ENCODE measurements around the gene SMIM1.
A peak's percentile ranks its signal among the peaks of the same experiment; 100 is the strongest.
"Not testable (repeated sequence)": the region's sequence is repeated elsewhere in the genome, so short reads cannot be mapped to it uniquely, and the experiment has no call there.

The SMIM1 gene

GRCh38 chr1:3747903-3748302, 24.6 kb upstream of the SMIM1 start:
- no peak overlapping the region for H2AFZ ChIP-seq (ENCODE audit: low read depth, low read length)
- 84% methylated on average over 13 of the region's 13 CpGs for WGBS
- no peak overlapping the region for H3K14ac ChIP-seq (ENCODE audit: low read length in 2 of 2)
- peak overlapping the region in 1 of 2 experiments; percentile 85 for H3K4me3 ChIP-seq (ENCODE audit: insufficient read depth in 1 of 2, low read depth in 1 of 2, low read length in 2 of 2)
- H3K79me1 ChIP-seq (replicated peaks; ENCODE audit: low read length, poor library complexity, severe bottlenecking), result peaks cover 7% of the 10 kb centered on the region
- H3K36me3 ChIP-seq (ENCODE audit: control insufficient read depth in 1 of 2, insufficient read depth in 2 of 2, low read depth in 1 of 2, low read length in 2 of 2), result peaks cover 2 to 6% of the 10 kb centered on the region in 2 experiments
- H2AK5ac ChIP-seq (ENCODE audit: low read length, severe bottlenecking), result no peak overlapping the region
- H2BK12ac ChIP-seq (ENCODE audit: low read length in 2 of 2), result no peak overlapping the region
- no peak overlapping the region for H3K27ac ChIP-seq (ENCODE audit: low read length, poor library complexity, severe bottlenecking)
- no peak overlapping the region for H2BK5ac ChIP-seq (ENCODE audit: low read depth, low read length, poor library complexity, severe bottlenecking)
- H3K4me2 ChIP-seq (ENCODE audit: low read length, poor library complexity, severe bottlenecking), result no peak overlapping the region
- H3K4me1 ChIP-seq (ENCODE audit: control insufficient read depth, insufficient read depth, low read depth, low read length), result peaks cover 26% of the 10 kb centered on the region
- H3K27me3 ChIP-seq (ENCODE audit: control insufficient read depth in 1 of 2, insufficient read depth in 1 of 2, low read length in 2 of 2), result peaks cover 16 to 27% of the 10 kb centered on the region in 2 experiments
- H4K8ac ChIP-seq (ENCODE audit: low read length), result peak overlapping the region; percentile 76
- no peak overlapping the region for H3K23ac ChIP-seq (ENCODE audit: low read length in 2 of 2)
- H2BK120ac ChIP-seq (ENCODE audit: low read depth, low read length), result no peak overlapping the region
- no peak overlapping the region for H3K18ac ChIP-seq (ENCODE audit: low read depth in 1 of 2, low read length in 2 of 2)
- H2BK15ac ChIP-seq (ENCODE audit: low read depth, poor library complexity, severe bottlenecking), result no peak overlapping the region
- no peak overlapping the region for H4K91ac ChIP-seq (ENCODE audit: low read length)
- no peak for DNase-seq
- H3K9me3 ChIP-seq (ENCODE audit: control insufficient read depth, low read length), result no peaks in the 10 kb centered on the region
- peak overlapping the region; percentile 81 for H3K9ac ChIP-seq (ENCODE audit: low read length)
- no peak overlapping the region for H3K4ac ChIP-seq (ENCODE audit: low read depth in 1 of 2, low read length in 2 of 2)

GRCh38 chr1:3748316-3748900, 24.1 kb upstream of the SMIM1 start:
- Histone ChIP-seq H3K27me3 (ENCODE audit: control insufficient read depth in 1 of 2, insufficient read depth in 1 of 2, low read length in 2 of 2) (peaks cover 16 to 29% of the 10 kb centered on the region in 2 experiments), H3K4me1 (ENCODE audit: control insufficient read depth, insufficient read depth, low read depth, low read length) (peaks cover 26% of the 10 kb centered on the region)
- H3K23ac ChIP-seq (ENCODE audit: low read length in 2 of 2); H4K8ac ChIP-seq (ENCODE audit: low read length); H3K14ac ChIP-seq (ENCODE audit: low read length in 2 of 2); H2BK12ac ChIP-seq (ENCODE audit: low read length in 2 of 2); H2AFZ ChIP-seq (ENCODE audit: low read depth, low read length); H3K36me3 ChIP-seq (ENCODE audit: control insufficient read depth in 1 of 2, insufficient read depth in 2 of 2, low read depth in 1 of 2, low read length in 2 of 2); H2BK120ac ChIP-seq (ENCODE audit: low read depth, low read length); H3K4me3 ChIP-seq (ENCODE audit: insufficient read depth in 1 of 2, low read depth in 1 of 2, low read length in 2 of 2); H2BK5ac ChIP-seq (ENCODE audit: low read depth, low read length, poor library complexity, severe bottlenecking); H3K18ac ChIP-seq (ENCODE audit: low read depth in 1 of 2, low read length in 2 of 2); H4K91ac ChIP-seq (ENCODE audit: low read length); H3K27ac ChIP-seq (ENCODE audit: low read length, poor library complexity, severe bottlenecking); H3K9ac ChIP-seq (ENCODE audit: low read length); H3K79me1 ChIP-seq (replicated peaks; ENCODE audit: low read length, poor library complexity, severe bottlenecking); H2AK5ac ChIP-seq (ENCODE audit: low read length, severe bottlenecking); DNase-seq; H2BK15ac ChIP-seq (ENCODE audit: low read depth, poor library complexity, severe bottlenecking); H3K4me2 ChIP-seq (ENCODE audit: low read length, poor library complexity, severe bottlenecking); H3K4ac ChIP-seq (ENCODE audit: low read depth in 1 of 2, low read length in 2 of 2); H3K9me3 ChIP-seq (ENCODE audit: control insufficient read depth, low read length): not testable (repeated sequence)
- 85% methylated on average over 7 of the region's 15 CpGs for WGBS

DNA sequence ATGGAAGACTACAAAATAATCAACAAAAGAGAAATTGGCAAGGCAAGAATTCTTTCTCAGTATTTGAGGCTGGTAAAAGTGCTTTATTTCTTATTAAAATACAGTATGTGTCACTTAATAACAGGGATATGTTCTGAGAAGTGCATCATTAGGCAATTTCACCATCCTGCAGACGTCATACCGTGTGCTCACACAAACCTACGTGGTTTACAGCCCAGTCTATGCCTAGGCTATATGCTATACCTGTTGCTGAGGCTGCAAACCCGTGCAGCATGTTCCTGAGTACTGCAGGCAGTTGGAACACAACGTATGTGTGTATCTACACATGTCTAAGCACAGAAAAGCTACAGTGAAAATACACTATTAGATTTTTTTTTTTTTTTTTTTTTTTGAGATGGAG, 23.0 kb upstream of the SMIM1 start:
- Histone ChIP-seq H4K8ac (ENCODE audit: low read length) (no peak overlapping the region), H3K4me1 (ENCODE audit: control insufficient read depth, insufficient read depth, low read depth, low read length) (peaks cover 25% of the 10 kb centered on the region), H3K23ac (ENCODE audit: low read length in 2 of 2) (no peak overlapping the region), H4K91ac (ENCODE audit: low read length) (no peak overlapping the region), H3K36me3 (ENCODE audit: control insufficient read depth in 1 of 2, insufficient read depth in 2 of 2, low read depth in 1 of 2, low read length in 2 of 2) (peaks cover 0 to 3% of the 10 kb centered on the region in 2 experiments), H3K27me3 (ENCODE audit: control insufficient read depth in 1 of 2, insufficient read depth in 1 of 2, low read length in 2 of 2) (peaks cover 25 to 38% of the 10 kb centered on the region in 2 experiments), H3K18ac (ENCODE audit: low read depth in 1 of 2, low read length in 2 of 2) (no peak overlapping the region), H2AFZ (ENCODE audit: low read depth, low read length) (no peak overlapping the region), H2BK15ac (ENCODE audit: low read depth, poor library complexity, severe bottlenecking) (no peak overlapping the region), H3K27ac (ENCODE audit: low read length, poor library complexity, severe bottlenecking) (no peak overlapping the region), H3K4me3 (ENCODE audit: insufficient read depth in 1 of 2, low read depth in 1 of 2, low read length in 2 of 2) (no peak overlapping the region), H3K9ac (ENCODE audit: low read length) (no peak overlapping the region), H2BK12ac (ENCODE audit: low read length in 2 of 2) (no peak overlapping the region), H3K4ac (ENCODE audit: low read depth in 1 of 2, low read length in 2 of 2) (no peak overlapping the region), H3K79me1 (replicated peaks; ENCODE audit: low read length, poor library complexity, severe bottlenecking) (peaks cover 4% of the 10 kb centered on the region), H3K14ac (ENCODE audit: low read length in 2 of 2) (no peak overlapping the region), H3K9me3 (ENCODE audit: control insufficient read depth, low read length) (no peaks in the 10 kb centered on the region), H2BK5ac (ENCODE audit: low read depth, low read length, poor library complexity, severe bottlenecking) (no peak overlapping the region), H2AK5ac (ENCODE audit: low read length, severe bottlenecking) (no peak overlapping the region), H3K4me2 (ENCODE audit: low read length, poor library complexity, severe bottlenecking) (no peak overlapping the region), H2BK120ac (ENCODE audit: low read depth, low read length) (no peak overlapping the region)
- DNase-seq, result no peak
- WGBS, result 75% methylated on average over 4 of the region's 5 CpGs

GRCh38 chr1:3750741-3751140, 21.8 kb upstream of the SMIM1 start:
- H3K9me3 ChIP-seq (ENCODE audit: control insufficient read depth, low read length), result no peaks in the 10 kb centered on the region
- no peak overlapping the region for H3K18ac ChIP-seq (ENCODE audit: low read depth in 1 of 2, low read length in 2 of 2)
- no peak overlapping the region for H3K4me3 ChIP-seq (ENCODE audit: insufficient read depth in 1 of 2, low read depth in 1 of 2, low read length in 2 of 2)
- H3K27ac ChIP-seq (ENCODE audit: low read length, poor library complexity, severe bottlenecking), result no peak overlapping the region
- H3K27me3 ChIP-seq (ENCODE audit: control insufficient read depth in 1 of 2, insufficient read depth in 1 of 2, low read length in 2 of 2), result peaks cover 36 to 48% of the 10 kb centered on the region in 2 experiments
- H2AFZ ChIP-seq (ENCODE audit: low read depth, low read length), result no peak overlapping the region
- no peak overlapping the region for H2BK12ac ChIP-seq (ENCODE audit: low read length in 2 of 2)
- H3K14ac ChIP-seq (ENCODE audit: low read length in 2 of 2), result no peak overlapping the region
- 38% methylated on average over 6 of the region's 6 CpGs for WGBS
- no peaks in the 10 kb centered on the region for H3K36me3 ChIP-seq (ENCODE audit: control insufficient read depth in 1 of 2, insufficient read depth in 2 of 2, low read depth in 1 of 2, low read length in 2 of 2)
- H3K23ac ChIP-seq (ENCODE audit: low read length in 2 of 2), result no peak overlapping the region
- H2BK15ac ChIP-seq (ENCODE audit: low read depth, poor library complexity, severe bottlenecking), result no peak overlapping the region
- no peak overlapping the region for H4K8ac ChIP-seq (ENCODE audit: low read length)
- H3K4me1 ChIP-seq (ENCODE audit: control insufficient read depth, insufficient read depth, low read depth, low read length), result peaks cover 14% of the 10 kb centered on the region
- no peak overlapping the region for H3K4me2 ChIP-seq (ENCODE audit: low read length, poor library complexity, severe bottlenecking)
- no peak overlapping the region for H3K4ac ChIP-seq (ENCODE audit: low read depth in 1 of 2, low read length in 2 of 2)
- H2BK120ac ChIP-seq (ENCODE audit: low read depth, low read length), result no peak overlapping the region
- no peak overlapping the region for H2BK5ac ChIP-seq (ENCODE audit: low read depth, low read length, poor library complexity, severe bottlenecking)
- no peak overlapping the region for H2AK5ac ChIP-seq (ENCODE audit: low read length, severe bottlenecking)
- H3K79me1 ChIP-seq (replicated peaks; ENCODE audit: low read length, poor library complexity, severe bottlenecking), result peaks cover 2% of the 10 kb centered on the region
- H3K9ac ChIP-seq (ENCODE audit: low read length), result no peak overlapping the region
- no peak for DNase-seq
- no peak overlapping the region for H4K91ac ChIP-seq (ENCODE audit: low read length)

Data from mesenchymal stem cell (in vitro differentiated cells and primary cell).